Gastrocnemius medialis (tissue), 4 donors: ENCODE data around the gene PCSK1N. TPM values are rescaled to one million over a fixed set of nuclear protein-coding genes. Genes with fewer than 3 reads are reported as not detected.

Source experiments
- ATAC-seq, 2 donors: fragments of 150-250 bp; one replicate each; pipeline ENCODE4 v1.9.1; 2016
- DNase-seq, 2 donors: peaks; one replicate each; pipeline ENCODE4 v3.0.0-alpha.2; 2019
- H3K27ac ChIP-seq, 4 donors: fragments of 200-600 bp; sonication (generic); 1 replicate in 1 of 4; 2 replicates in 3 of 4; pipeline ENCODE4 v1.5.1; 2016 to 2018; ENCODE audit warnings: mild to moderate bottlenecking in 2 of 4, moderate library complexity in 1 of 4
- H3K27me3 ChIP-seq, 3 donors: fragments of 200-600 bp; sonication (generic) in 2 of 3; 1 replicate in 1 of 3; 2 replicates in 2 of 3; pipeline versions ENCODE4 v1.5.1 to v1.6.0; 2016 to 2019; ENCODE audit warnings: mild to moderate bottlenecking in 1 of 3, moderate library complexity in 1 of 3
- H3K36me3 ChIP-seq, 2 donors: fragments of 200-600 bp; sonication (generic) in 1 of 2; one replicate each; pipeline ENCODE4 v1.5.1; 2017 to 2018
- H3K4me1 ChIP-seq, 2 donors: fragments of 200-600 bp; sonication (generic) in 1 of 2; one replicate each; pipeline ENCODE4 v1.5.1; 2016 to 2017; ENCODE audit warnings: mild to moderate bottlenecking in 2 of 2
- H3K4me3 ChIP-seq, 4 donors: fragments of 200-600 bp; sonication (generic) in 3 of 4; 1 replicate in 1 of 4; 2 replicates in 3 of 4; pipeline ENCODE4 v1.5.1; 2016 to 2019; ENCODE audit warnings: mild to moderate bottlenecking in 2 of 4
- H3K9me3 ChIP-seq, 3 donors: fragments of 200-600 bp; sonication (generic) in 2 of 3; 1 replicate in 1 of 3; 2 replicates in 2 of 3; pipeline ENCODE4 v1.5.1; 2016 to 2019
- POLR2A ChIP-seq, 2 donors: fragments of 450-650 bp; IDR thresholded peaks; one replicate each; pipeline ENCODE4 v1.6.1; 2017; ENCODE audit warnings: antibody characterized with exemption in 2 of 2, mild to moderate bottlenecking in 2 of 2, moderate library complexity in 2 of 2
- in situ Hi-C, 4 donors: fragments of 200-750 bp; cut with MboI; loops; one replicate each; pipeline versions ENCODE4 v1.15.0 to v1.8.0; 2017; ENCODE audit warnings: low sequenced_read_pairs in 4 of 4
- intact Hi-C: fragments of 100-400 bp; cut with DNase I; formaldehyde crosslinking; loops from one replicate; pipeline ENCODE4 v1.15.1; 2023; ENCODE audit warnings: low total_unique reads
- total RNA-seq, 4 donors: library from RNA; depleted of rRNA; stranded (reverse); fragments of >200 nt; gene quantifications; one replicate each; pipeline versions ENCODE4 v1.1.0 to v1.2.3, GENCODE V29; 2016
- TF ChIP-seq, protein P1 (sequence below), 5 experiments: fragments of 450-650 bp in 3 of 5; fragments of 200-600 bp in 2 of 5; sonication (generic) in 2 of 5; IDR thresholded peaks in 4 of 5; conservative IDR thresholded peaks in 1 of 5; 1 replicate in 4 of 5; 2 replicates in 1 of 5; pipeline ENCODE4 v1.5.1; 2016 to 2019; ENCODE audit warnings: antibody characterized with exemption in 5 of 5, mild to moderate bottlenecking in 3 of 5, moderate library complexity in 3 of 5

PCSK1N gene
- total RNA-seq, 4 donors from 2014 or later = not detected

DNA sequence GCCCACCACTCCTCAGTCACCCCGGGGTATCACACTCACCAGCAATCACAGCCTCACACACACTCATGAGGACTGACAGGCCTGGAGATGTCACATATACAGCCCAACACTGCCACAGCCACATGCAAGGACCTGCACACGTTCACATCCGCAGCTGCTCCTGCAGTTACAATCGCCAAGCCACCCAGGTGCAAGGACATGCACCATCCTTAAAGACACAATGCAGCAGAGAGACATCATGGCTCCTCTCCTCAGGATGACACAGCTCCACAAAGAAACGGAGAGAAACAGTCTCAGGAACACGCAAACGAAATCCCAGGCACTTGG lies 1.1 kb downstream of the PCSK1N start:
- Histone ChIP-seq H3K9me3 (no peaks in the 10 kb centered on the region), H3K27me3 (peaks cover 0 to 43% (median 14%) of the 10 kb centered on the region in 3 donors), H3K36me3 (no peaks in the 10 kb centered on the region), H3K27ac (no peak overlapping the region), H3K4me3 (no peak overlapping the region), H3K4me1 (no peaks in the 10 kb centered on the region)
- no peak for ATAC-seq
- TF ChIP-seq, protein P1, sequence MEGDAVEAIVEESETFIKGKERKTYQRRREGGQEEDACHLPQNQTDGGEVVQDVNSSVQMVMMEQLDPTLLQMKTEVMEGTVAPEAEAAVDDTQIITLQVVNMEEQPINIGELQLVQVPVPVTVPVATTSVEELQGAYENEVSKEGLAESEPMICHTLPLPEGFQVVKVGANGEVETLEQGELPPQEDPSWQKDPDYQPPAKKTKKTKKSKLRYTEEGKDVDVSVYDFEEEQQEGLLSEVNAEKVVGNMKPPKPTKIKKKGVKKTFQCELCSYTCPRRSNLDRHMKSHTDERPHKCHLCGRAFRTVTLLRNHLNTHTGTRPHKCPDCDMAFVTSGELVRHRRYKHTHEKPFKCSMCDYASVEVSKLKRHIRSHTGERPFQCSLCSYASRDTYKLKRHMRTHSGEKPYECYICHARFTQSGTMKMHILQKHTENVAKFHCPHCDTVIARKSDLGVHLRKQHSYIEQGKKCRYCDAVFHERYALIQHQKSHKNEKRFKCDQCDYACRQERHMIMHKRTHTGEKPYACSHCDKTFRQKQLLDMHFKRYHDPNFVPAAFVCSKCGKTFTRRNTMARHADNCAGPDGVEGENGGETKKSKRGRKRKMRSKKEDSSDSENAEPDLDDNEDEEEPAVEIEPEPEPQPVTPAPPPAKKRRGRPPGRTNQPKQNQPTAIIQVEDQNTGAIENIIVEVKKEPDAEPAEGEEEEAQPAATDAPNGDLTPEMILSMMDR (IDR thresholded peaks at IDR 0.05 in 4 of 5, conservative IDR thresholded peaks at IDR 0.05 in 1 of 5) = no peak
- TF ChIP-seq POLR2A (IDR thresholded peaks at IDR 0.05) = no peak
- no peak for DNase-seq
- in situ Hi-C loops = no loop called here
- intact Hi-C loops = no loop called here

DNA sequence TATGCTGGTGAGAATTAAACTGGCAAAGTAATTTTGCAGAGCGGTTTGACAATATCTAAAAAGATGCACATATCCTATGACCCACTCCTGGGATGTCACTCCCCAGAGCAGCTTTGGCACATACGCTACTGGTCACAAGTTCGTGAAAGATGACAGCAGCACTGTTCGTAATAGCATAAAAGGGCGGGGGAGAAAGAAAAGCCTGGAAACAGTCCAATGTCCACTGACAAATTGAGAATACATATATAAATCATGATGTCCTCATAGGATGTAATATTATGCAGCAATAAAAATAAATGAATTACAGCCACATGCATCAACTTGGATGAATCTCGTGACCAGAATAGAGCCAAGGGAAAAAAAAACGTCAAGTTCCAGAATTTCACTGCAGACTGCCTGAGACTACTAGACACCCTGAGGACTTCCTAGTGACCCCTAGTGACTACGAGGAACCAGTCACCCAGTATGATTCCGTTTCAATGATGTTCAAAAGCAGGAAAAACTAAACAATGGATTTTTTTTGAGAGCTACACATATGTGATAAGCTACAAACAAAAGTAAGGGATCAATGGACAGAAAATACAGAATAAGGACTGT lies 1.8 kb downstream of the PCSK1N start:
- DNase-seq (no peak), ATAC-seq (no peak)
- Histone ChIP-seq H3K27ac (no peak overlapping the region), H3K27me3 (peaks cover 0 to 43% (median 14%) of the 10 kb centered on the region in 3 donors), H3K36me3 (no peaks in the 10 kb centered on the region), H3K4me3 (no peak overlapping the region), H3K9me3 (no peaks in the 10 kb centered on the region), H3K4me1 (no peaks in the 10 kb centered on the region)
- no peak for TF ChIP-seq POLR2A (IDR thresholded peaks at IDR 0.05)
- TF ChIP-seq, protein P1 (IDR thresholded peaks at IDR 0.05 in 4 of 5, conservative IDR thresholded peaks at IDR 0.05 in 1 of 5) = no peak
- intact Hi-C loops (no loop called here), in situ Hi-C loops (no loop called here)

GRCh38 chrX:48831909-48832291 lies 3.5 kb downstream of the PCSK1N start:
- no peak for TF ChIP-seq POLR2A (IDR thresholded peaks at IDR 0.05)
- TF ChIP-seq, protein P1 (IDR thresholded peaks at IDR 0.05 in 4 of 5, conservative IDR thresholded peaks at IDR 0.05 in 1 of 5) = no peak
- Histone ChIP-seq H3K27ac (no peak overlapping the region), H3K4me3 (no peak overlapping the region), H3K9me3 (no peaks in the 10 kb centered on the region), H3K36me3 (no peaks in the 10 kb centered on the region), H3K27me3 (peaks cover 0 to 40% (median 14%) of the 10 kb centered on the region in 3 donors), H3K4me1 (no peaks in the 10 kb centered on the region)
- intact Hi-C loops = no loop called here
- in situ Hi-C loops = no loop called here
- no peak for ATAC-seq
- DNase-seq = no peak

- peaks cover 0 to 35% (median 14%) of the 10 kb centered on the region in 3 donors for H3K27me3 ChIP-seq
- intact Hi-C loops = no loop called here
- H3K4me3 ChIP-seq = no peak overlapping the region
- H3K4me1 ChIP-seq = no peaks in the 10 kb centered on the region
- no peak for TF ChIP-seq POLR2A (IDR thresholded peaks at IDR 0.05)
- TF ChIP-seq, protein P1 (IDR thresholded peaks at IDR 0.05 in 4 of 5, conservative IDR thresholded peaks at IDR 0.05 in 1 of 5) = no peak
- no peak for DNase-seq
- H3K36me3 ChIP-seq = no peaks in the 10 kb centered on the region
- H3K27ac ChIP-seq = no peak overlapping the region
- no peak for ATAC-seq
- in situ Hi-C loops = no loop called here
- no peaks in the 10 kb centered on the region for H3K9me3 ChIP-seq
Observed at GRCh38 chrX:48831136-48831908, 4.1 kb downstream of the PCSK1N start.
